ENCODE data around the gene INAFM1. TPM values are rescaled to one million over a fixed set of nuclear protein-coding genes. Genes with fewer than 3 reads are reported as not detected.
A peak's percentile ranks its signal among the peaks of the same experiment; 100 is the strongest.
"Not testable (repeated sequence)": the region's sequence is repeated elsewhere in the genome, so short reads cannot be mapped to it uniquely, and the experiment has no call there.

Gene INAFM1
- total RNA-seq, 3 donors from 2014 or later (not counting 1 experiment from before 2014, with no cell fraction given): 9.1 to 10.3 (median 9.5) TPM

DNA sequence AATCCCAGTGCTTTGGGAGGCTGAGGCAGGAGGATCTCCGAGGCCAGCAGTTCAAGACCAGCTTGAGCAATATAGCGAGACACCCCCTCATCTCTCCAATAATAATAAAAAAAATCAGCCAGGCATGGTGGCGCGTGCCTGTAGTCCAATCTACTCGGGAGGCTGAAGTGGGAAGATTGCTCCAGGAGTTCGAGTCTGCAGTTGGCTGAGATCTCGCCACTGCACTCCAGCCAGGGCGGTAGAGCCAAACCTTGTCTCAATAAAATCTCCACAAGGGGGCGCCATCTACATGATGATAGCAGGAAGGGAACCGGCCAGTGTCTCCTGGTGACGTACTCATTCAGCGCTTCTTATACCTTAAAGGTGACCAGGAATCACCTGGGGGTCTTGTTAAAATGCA, 21.4 kb downstream of the INAFM1 start:
- H3K4me3 ChIP-seq (ENCODE audit: low read length): no peak overlapping the region
- intact Hi-C loops (cut with micrococcal nuclease): loop anchor here (1.0 to 5.0 kb wide), 3 partner anchors 95 to 401 kb away; no protein-coding TSS in a partner anchor
- Mint-ChIP-seq H3K4me3 (no peak overlapping the region), H3K36me3 (no peaks in the 10 kb centered on the region), H3K9me3 (no peaks in the 10 kb centered on the region), H3K27me3 (ENCODE audit: low read depth in 2 of 2) (no peaks in the 10 kb centered on the region), H3K4me1 (peaks cover 17 to 22% of the 10 kb centered on the region in 2 donors), H3K27ac (no peak overlapping the region)
- H3K4me1 ChIP-seq (ENCODE audit: control insufficient read depth, insufficient read depth, low read length): peaks cover 16% of the 10 kb centered on the region
- H3K9me3 ChIP-seq (ENCODE audit: control insufficient read depth, insufficient read depth, low read length): no peaks in the 10 kb centered on the region
- H3K27ac ChIP-seq (ENCODE audit: low read length): no peak overlapping the region
- H3K36me3 ChIP-seq (ENCODE audit: control insufficient read depth, insufficient read depth, low read length): no peaks in the 10 kb centered on the region
- DNase-seq: peak; percentile 60 to 91
- peak; percentile 85 to 94 (median 90) for ATAC-seq
- TF ChIP-seq, protein P1, sequence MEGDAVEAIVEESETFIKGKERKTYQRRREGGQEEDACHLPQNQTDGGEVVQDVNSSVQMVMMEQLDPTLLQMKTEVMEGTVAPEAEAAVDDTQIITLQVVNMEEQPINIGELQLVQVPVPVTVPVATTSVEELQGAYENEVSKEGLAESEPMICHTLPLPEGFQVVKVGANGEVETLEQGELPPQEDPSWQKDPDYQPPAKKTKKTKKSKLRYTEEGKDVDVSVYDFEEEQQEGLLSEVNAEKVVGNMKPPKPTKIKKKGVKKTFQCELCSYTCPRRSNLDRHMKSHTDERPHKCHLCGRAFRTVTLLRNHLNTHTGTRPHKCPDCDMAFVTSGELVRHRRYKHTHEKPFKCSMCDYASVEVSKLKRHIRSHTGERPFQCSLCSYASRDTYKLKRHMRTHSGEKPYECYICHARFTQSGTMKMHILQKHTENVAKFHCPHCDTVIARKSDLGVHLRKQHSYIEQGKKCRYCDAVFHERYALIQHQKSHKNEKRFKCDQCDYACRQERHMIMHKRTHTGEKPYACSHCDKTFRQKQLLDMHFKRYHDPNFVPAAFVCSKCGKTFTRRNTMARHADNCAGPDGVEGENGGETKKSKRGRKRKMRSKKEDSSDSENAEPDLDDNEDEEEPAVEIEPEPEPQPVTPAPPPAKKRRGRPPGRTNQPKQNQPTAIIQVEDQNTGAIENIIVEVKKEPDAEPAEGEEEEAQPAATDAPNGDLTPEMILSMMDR (IDR thresholded peaks at IDR 0.05): peak; percentile 76
- WGBS (ENCODE audit: insufficient coverage): 20% methylated on average over 11 of the region's 12 CpGs
- H3K27me3 ChIP-seq (ENCODE audit: control insufficient read depth, insufficient read depth, low read length): no peaks in the 10 kb centered on the region

DNA sequence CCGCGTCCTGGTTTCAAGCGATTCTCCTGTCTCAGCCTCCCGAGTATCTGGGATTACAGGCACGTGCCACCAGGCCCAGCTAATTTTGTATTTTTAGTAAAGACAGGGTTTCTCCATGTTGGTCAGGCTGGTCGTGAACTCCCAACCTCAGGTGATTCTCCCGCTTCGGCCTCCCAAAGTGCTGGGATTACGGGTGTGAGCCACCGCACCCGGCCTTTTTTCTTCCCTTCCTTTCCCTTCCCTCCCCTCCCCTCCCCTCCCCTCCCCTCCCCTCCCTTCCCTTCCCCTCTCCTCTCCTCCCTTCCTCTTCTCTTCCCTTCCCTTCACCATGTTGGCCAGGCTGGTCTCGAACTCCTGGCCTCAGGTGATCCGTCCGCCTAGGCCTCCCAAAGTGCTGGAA, 26.2 kb downstream of the INAFM1 start:
- H3K4me1 ChIP-seq (ENCODE audit: control insufficient read depth, insufficient read depth, low read length): peaks cover 29% of the 10 kb centered on the region
- ATAC-seq; H3K27ac Mint-ChIP-seq; H3K36me3 Mint-ChIP-seq; H3K4me3 Mint-ChIP-seq; H3K27me3 ChIP-seq (ENCODE audit: control insufficient read depth, insufficient read depth, low read length); DNase-seq; H3K27ac ChIP-seq (ENCODE audit: low read length); H3K36me3 ChIP-seq (ENCODE audit: control insufficient read depth, insufficient read depth, low read length); H3K9me3 Mint-ChIP-seq; H3K9me3 ChIP-seq (ENCODE audit: control insufficient read depth, insufficient read depth, low read length); H3K4me3 ChIP-seq (ENCODE audit: low read length); H3K27me3 Mint-ChIP-seq (ENCODE audit: low read depth in 2 of 2); intact Hi-C loops (cut with micrococcal nuclease): not testable (repeated sequence)
- 96% methylated on average over 9 of the region's 14 CpGs for WGBS (ENCODE audit: insufficient coverage)
- H3K4me1 Mint-ChIP-seq: peaks cover 27 to 31% of the 10 kb centered on the region in 2 donors

DNA sequence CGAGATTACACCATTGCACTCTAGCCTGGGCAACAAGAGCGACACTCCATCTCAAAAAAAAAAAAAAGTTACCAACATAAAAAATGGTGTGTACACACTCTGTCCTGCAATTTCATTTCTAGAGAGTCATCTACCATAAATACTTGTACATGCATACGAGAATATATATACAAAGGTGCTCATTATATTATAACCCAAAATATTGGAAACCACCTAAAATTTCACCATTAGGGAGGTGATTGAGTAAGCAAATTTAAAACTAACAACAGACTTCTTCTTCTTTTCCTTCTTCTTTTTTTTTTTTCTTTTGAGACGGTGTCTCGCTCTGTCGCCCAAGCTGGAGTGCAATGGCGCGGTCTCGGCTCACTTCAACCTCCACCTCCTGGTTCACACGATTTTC, 27.6 kb downstream of the INAFM1 start:
- Mint-ChIP-seq H3K9me3 (no peaks in the 10 kb centered on the region), H3K4me1 (peaks cover 22 to 23% of the 10 kb centered on the region in 2 donors)

DNA sequence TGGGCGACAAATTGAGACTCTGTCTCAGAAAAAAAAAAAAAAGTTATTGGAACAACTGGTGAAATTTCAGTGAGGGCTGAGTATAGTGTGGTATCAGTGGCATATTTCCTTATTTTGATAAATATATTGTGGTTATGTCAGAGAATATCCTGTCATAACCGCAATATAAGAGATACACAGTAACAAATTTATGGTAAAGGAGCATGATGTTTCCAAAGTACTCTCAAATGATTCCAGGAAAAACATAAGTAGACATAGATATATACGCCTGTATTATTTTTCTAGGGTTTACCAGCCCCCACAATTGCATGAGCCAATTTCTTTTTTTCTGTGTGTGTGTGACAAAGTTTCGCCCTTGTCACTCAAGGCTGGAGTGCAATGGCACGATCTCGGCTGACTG, 29.3 kb downstream of the INAFM1 start:
- H3K4me1 ChIP-seq (ENCODE audit: control insufficient read depth, insufficient read depth, low read length): peaks cover 27% of the 10 kb centered on the region
- WGBS (ENCODE audit: insufficient coverage): 19% methylated on average over 4 of the region's 6 CpGs

More for the DNA sequence above, 27.6 kb downstream of the INAFM1 start:
- ATAC-seq (no peak), DNase-seq (no peak)
- Histone ChIP-seq H3K9me3 (ENCODE audit: control insufficient read depth, insufficient read depth, low read length) (no peaks in the 10 kb centered on the region), H3K4me3 (ENCODE audit: low read length) (no peak overlapping the region), H3K27me3 (ENCODE audit: control insufficient read depth, insufficient read depth, low read length) (no peaks in the 10 kb centered on the region), H3K4me1 (ENCODE audit: control insufficient read depth, insufficient read depth, low read length) (peaks cover 25% of the 10 kb centered on the region), H3K36me3 (ENCODE audit: control insufficient read depth, insufficient read depth, low read length) (no peaks in the 10 kb centered on the region), H3K27ac (ENCODE audit: low read length) (no peak overlapping the region)
- intact Hi-C loops (cut with micrococcal nuclease): no loop called here
- H3K27me3 Mint-ChIP-seq (ENCODE audit: low read depth in 2 of 2): peaks cover 13 to 18% of the 10 kb centered on the region in 2 donors
- no peaks in the 10 kb centered on the region for H3K36me3 Mint-ChIP-seq
- no peak overlapping the region for H3K27ac Mint-ChIP-seq
- TF ChIP-seq, protein P1 (IDR thresholded peaks at IDR 0.05): no peak
- no peak overlapping the region for H3K4me3 Mint-ChIP-seq
- WGBS (ENCODE audit: insufficient coverage): 88% methylated on average over 9 of the region's 10 CpGs

More for the DNA sequence above, 29.3 kb downstream of the INAFM1 start:
- intact Hi-C loops (cut with micrococcal nuclease): no loop called here
- no peak for ATAC-seq
- Mint-ChIP-seq H3K4me3 (no peak overlapping the region), H3K27me3 (ENCODE audit: low read depth in 2 of 2) (peaks cover 13 to 18% of the 10 kb centered on the region in 2 donors), H3K27ac (no peak overlapping the region), H3K4me1 (peaks cover 22 to 23% of the 10 kb centered on the region in 2 donors), H3K36me3 (no peaks in the 10 kb centered on the region), H3K9me3 (no peaks in the 10 kb centered on the region)
- no peaks in the 10 kb centered on the region for H3K9me3 ChIP-seq (ENCODE audit: control insufficient read depth, insufficient read depth, low read length)
- no peak for DNase-seq
- TF ChIP-seq, protein P1 (IDR thresholded peaks at IDR 0.05): no peak
- H3K4me3 ChIP-seq (ENCODE audit: low read length): no peak overlapping the region
- no peaks in the 10 kb centered on the region for H3K27me3 ChIP-seq (ENCODE audit: control insufficient read depth, insufficient read depth, low read length)
- H3K27ac ChIP-seq (ENCODE audit: low read length): no peak overlapping the region
- no peaks in the 10 kb centered on the region for H3K36me3 ChIP-seq (ENCODE audit: control insufficient read depth, insufficient read depth, low read length)
